Cerebellar nuclear complex (tissue), 1 donor: ENCODE data around the gene ZIK1.

Experiments
- DNase-seq, 2 experiments: peaks; one replicate each; lab custom pipeline; 2025; lab: John Stamatoyannopoulos, UW

Gene ZIK1

DNA sequence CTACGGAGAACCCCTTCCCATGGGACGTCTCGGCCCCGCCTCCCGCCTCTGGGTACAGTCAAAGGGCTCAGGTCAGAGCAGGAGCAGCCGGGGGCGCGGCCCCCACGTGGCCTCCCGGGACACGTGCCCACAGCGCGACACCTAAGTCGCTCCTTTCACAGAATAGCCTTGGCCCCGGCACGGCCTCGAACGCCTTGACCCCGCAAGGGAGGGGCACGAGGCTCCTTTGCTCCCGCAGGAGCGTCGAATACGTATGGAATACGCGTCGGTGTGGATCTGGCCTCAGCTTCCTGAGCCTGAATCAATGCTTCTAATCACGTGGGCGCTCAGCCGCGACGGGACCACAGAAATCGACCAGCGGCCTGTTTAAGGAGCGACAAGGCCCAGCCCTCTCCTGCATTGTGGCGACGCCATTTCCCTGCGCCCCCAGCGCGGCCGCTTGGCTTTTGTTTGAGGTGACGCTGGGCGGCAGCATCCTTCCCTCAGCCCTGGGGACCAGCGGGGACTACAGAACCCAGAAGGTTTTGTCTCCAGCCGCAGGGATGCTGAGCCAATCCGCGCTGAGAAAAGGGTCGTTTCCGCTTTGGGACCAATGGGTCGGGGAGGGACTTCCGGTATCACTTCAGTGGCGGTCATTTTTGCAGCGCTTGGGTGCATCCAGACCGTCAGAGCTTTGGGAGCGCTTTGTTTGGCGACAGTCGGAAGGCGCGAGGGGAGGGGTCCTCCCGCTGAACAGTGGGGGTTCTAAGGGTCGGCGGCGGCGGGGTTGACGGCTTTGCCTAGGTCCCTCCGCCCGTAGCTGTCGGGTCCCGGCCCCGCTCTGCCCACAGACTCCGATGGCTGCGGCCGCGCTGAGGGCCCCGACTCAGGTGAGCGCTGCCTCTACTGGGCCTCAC, at the start of gene ZIK1:
Gene ZIK1 (plus strand): TSS at position 625 of the 896 bp plus-strand sequence. CDS start 212 bp downstream, at position 837.
- DNase-seq: peak; percentile 72 to 84

DNA sequence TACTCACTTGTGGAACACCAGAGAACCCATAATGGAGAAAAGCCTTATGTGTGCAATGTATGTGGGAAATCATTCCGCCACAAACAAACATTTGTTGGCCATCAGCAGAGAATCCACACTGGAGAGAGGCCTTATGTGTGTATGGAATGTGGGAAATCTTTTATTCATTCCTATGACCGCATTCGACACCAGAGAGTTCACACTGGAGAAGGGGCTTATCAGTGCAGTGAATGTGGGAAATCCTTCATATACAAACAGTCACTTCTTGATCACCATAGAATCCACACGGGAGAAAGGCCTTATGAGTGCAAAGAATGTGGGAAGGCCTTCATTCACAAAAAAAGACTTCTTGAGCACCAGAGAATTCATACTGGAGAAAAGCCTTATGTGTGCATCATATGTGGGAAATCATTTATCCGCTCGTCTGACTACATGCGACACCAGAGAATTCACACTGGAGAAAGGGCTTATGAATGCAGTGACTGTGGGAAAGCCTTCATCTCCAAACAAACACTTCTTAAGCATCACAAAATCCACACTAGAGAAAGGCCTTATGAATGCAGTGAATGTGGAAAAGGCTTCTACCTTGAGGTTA, 45.9 kb upstream of the ZIK1 start:
- no peak for DNase-seq

DNA sequence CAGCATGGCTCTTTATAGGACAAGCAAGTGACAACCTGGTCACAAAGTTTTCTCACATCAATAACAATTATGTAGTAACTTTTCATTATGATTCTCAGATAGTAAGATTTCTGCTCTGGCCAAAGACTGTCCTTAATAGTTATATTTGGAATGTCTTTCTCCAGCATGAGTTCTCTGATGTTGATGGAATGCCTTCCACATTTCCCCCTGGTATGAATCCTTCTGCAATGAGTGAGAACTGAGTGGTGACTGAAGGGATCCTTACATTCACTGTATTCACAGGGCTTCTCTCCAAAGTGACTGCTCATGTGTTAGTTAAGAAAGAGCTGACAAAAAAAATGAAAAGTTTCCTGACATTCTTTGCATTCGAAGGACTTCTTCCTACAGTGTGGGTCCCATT, 37.4 kb upstream of the ZIK1 start:
- no peak for DNase-seq

DNA sequence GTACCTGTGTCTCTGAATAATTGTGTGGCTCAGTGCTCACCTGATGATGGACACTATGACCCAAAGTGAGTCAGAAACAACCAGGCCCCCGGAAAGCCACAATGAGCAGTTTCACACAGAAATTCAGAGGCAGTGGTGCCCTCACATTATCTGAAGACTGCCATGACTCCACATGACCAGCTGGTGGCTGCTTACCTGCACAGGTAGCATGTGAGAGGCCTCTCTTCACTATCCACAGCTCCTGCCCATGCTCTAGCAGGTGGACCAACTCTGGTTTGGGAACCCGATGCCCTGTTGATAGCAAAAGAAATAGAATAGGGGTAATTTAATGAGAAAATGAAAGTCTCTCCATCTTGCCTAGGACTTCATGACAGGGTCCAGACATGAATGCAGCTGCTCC, 31.5 kb upstream of the ZIK1 start:
- DNase-seq: no peak

DNA sequence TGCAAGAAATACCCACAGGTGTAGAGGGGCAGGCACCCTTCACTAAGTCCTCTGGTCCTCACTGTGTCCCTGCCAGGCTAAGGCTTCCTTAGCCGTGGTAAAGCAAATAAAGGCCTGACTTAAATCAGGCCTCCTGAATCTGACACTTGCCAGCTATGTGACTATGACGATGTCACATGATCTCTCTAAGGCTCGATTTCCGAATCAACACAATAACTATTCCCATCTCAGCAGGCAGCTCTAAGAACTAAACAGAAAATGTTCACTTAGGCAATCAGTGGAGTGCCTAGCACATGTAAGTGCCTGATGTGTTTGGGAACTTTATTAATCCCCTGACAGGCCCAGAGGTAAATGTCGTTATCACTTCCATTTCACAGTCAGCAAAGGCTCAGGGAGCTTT, 26.3 kb upstream of the ZIK1 start:
- no peak for DNase-seq

DNA sequence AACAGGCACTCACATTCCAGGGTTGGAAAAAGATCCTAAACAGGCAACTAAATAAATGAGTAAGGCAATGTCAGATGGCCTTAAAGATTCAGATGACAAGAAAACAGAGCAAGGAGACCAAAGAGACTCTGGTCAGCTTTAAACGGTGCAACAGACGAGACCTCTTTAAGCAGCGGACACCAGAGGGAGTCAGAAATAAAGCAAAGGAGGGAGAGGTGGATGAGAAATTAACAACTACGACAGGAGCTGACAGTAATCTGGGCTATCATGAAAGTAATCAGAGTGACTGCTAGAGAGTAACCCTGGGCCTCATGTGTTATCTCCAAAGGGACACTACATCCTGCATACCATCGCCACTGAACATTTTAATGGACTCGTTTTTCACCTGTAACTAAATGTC, 25.4 kb upstream of the ZIK1 start:
- no peak for DNase-seq

DNA sequence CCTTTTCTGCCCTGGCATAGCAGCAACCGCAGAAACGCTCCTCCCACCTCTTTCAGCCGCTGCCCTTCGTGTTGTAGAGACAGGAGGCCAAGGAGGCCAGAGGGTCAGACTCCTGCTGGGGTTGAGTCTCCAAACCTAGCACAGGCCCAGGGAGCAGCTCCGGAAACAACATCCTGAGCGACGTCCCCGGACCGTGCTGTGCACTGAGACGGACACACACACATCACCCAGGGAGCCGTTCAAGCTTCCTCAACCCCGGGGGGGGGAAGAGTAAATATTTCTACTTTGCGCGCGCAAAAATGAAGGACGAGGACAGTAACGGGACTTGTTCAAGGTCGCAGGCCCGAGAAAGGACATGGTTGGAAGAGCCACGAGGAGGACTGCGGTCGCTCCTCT, 24.9 kb upstream of the ZIK1 start:
- DNase-seq: no peak

DNA sequence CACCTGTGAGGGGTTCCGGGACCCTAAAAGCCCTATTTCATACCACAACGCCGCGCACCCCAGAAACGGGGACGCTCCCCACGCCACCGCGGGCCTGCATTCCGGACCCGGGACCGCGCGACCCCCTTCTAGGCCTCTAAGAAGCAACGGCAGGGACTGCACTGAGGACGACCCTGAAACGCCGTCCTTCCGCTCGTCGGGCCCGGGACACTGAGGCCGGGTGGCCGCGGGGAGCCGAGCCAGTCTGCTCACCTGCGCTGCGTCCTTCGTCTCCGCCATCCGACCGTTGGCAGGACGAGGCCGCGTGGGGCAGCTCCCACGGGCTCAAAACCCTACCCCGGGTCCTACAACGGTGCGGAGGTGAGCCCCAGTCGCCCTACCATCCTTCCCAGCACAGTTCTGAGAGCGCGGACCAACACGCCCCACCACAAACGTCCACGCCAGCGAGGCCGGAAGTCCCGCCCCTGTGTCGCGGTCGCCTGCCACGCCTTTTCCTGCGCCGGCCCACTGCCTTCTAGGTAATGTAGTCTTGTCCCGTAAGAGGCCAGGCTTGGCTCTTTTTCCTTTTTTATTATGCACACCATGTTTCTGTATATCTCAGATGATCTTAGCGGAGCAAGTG, 24.4 kb upstream of the ZIK1 start, which contains the start of gene ZNF550:
Gene ZNF550 (minus strand): TSS at position 460 of the 622 bp plus-strand sequence. CDS start 181 bp downstream, at position 279.
- DNase-seq: peak; percentile 28 to 88

DNA sequence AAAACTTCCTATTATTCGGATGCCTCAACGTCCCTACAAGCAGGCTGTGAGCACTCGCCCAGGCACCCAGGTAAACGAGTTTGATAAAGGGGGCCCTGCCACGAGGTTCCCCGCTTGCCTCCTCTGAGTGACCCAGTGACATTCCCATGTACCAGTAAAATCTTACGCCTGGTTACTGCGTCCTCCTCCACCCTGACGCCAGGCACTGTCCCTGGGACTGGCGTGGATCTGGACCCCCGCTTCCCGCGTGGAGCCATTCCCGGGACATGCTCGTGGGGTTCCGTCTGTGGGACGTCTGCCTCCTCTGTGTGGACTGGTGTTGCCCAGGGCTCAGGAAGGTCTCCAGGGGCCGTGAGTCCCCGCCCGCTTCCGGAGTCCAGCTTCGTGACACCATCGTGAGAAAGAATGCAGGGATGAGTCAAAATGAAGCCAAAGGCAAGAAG, 23.9 kb upstream of the ZIK1 start:
- no peak for DNase-seq

DNA sequence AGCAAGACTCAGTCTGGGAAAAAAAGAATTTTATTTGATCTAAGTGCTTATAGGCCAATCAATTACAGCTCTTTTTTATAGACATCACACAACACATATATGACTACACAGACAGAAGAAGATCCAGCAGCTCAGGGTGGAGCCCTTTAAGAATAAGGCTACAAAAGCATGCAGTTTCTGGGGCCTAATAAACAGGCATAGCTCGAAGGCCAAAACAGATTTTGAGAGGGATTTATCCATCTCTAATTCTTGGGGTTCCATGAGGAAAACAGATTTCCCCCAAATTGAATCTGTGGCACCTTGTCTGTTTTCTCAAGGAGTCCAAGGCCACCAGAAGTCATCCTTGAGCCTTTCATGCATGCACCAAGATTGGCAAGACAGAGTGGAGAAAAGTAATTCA, 20.4 kb upstream of the ZIK1 start:
- DNase-seq: no peak

DNA sequence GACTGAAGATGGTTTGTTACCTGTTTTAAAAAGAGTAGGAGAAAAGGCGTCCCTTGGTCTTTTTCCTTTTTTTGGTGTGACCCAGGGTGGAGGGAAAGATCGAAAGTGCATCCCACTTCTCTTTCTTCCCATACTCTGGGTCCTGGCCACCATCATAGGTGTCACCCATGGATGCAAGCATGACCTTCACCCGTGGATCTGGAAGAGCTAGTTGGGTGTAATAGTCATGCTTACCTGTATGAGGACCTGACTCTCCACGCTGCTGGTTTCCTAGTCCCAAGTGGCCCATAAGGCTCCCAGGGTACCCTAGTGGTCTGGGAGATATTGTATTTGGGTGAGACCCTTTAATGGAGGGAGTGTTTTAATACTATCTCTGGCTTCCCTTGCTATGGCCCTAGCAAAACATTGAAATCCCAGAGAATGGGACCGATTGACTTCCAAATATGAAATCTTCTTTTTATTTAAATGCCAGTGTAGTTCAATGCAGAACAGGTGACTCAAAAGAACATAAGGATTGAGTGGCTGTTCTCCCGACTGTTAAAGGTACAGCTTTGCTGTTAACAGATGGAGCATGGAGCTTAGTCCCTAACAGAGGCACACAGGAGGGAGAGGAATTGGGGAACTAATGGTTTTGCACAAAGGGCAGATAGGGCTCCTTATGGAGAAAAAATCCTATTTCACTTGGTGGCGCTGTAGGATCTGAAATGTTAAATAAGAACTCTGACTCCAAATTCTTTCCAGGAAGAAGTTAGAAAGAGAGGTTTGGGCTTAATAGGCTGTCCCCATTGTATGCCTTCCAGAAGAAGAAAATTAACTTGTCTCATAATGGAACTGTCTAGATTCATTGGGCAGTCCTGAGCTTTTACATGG, 17.3 kb upstream of the ZIK1 start:
- no peak for DNase-seq

DNA sequence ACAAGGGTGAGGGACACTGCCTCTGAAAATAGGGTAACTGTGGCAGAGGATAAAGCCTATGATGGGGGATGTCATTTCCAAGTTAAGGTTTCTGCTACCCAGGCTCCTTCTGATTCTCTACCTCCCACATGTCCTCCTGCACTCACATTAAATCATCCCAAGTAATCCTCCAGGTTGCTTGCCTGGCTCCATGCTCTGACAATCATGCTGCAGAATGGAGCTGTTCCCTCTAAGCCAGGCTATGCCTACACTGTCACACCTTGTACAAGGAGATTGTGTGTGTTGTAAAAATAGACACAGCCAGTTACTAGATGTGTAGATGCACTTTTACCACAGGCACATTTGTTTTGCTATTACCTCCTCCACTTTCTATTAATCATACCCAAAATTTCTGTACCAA, 13.2 kb upstream of the ZIK1 start:
- no peak for DNase-seq

DNA sequence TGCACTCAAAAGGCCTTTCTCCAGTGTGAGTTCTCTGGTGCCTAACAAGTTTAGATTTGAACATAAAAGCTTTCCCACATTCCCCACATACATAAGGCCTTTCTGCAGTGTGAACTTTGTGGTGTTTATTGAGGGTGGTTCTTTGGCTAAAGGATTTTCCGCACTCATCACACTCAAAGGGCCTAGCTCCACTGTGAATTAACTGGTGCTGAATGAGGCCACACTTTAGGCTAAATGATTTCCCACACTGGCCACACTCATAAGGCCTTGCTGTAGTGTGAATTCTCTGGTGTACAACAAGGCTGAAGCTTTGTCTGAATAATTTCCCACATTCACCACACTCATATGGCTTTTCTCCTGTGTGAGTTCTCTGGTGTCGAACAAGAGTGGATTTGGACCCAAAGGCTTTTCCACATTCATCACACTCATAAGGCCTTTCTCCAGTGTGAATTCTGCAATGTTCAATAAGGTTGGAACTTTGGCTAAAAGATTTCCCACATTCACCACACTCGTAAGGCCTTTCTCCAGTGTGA, 11.5 kb upstream of the ZIK1 start:
- DNase-seq: no peak

DNA sequence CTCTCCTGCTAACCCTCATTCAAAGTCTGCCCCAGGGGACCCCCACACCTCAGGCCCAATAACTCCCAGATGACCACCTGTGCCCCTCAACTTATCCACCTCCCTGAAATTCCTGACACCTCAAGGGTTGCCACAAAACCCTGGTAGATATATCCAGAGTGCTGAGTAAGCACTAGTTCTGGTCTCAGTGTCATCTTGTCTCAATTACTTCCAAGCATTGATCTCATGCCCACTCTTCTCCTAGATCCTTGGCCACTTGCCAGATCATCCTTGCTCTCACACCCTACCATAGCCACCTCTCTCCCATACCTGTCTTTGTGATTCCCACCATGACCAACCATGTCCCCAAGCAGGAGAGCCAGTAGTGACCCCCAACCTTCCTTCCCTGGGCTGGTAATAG, 7.3 kb upstream of the ZIK1 start:
- no peak for DNase-seq

DNA sequence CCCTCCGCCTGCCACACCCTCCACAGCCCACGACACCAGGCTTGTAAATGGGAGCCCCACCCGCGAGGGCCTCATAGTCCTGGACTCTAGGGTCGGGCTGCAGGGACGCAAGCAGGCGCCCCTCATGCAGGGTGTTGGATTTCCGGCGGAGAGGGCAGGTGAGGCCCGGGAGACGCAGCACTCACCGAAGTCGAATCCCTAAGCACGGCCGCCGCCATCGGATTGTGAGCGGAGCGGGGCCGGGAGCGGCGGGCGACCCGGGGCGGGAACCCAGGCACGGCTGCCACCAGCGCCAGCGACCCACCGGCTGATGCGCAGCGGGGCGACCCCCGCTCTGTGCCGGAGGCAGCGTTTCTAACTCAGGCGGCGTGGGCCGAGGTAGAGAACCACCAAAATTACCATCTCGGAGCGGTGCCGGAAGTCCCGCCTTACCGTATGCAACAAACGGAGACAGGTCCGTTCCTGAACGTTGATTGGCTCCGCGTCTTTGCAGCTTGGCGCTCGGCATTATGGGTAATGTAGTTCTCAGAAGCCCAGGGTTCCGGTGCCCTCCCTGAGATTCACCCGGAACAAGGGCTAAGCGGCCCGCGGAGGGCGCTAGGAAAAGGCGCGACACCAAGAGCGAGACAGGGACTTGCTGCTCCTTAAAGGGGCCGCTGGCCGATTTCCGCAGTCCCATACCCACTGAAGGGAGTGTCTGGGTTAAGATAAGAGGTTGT, 5.3 kb upstream of the ZIK1 start, which contains the start of gene ZNF416:
Gene ZNF416 (minus strand): TSS at position 425 of the 719 bp plus-strand sequence. CDS start 207 bp downstream, at position 218.
- DNase-seq: peak; percentile 92 to 95

DNA sequence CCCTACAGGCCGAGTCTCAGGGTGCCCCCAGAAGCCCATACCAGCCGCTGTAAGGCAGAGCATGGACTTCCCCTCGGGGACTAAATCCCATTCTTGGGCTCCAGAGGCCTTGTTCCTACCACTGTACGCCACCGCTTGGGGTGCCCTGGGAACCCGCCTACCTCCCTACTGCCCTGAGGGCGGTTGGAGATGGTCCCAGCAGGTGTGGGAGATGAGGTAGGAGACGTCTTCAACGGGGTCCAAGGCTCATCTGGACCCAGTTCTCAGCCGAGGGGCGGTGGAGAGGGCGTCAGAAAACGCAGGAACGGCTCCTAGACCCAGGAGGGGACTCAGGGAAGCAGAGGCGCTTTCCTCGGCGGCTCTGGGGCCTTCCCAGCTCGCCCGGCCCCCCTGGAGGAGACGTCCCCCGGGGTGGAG, 833 bp upstream of the ZIK1 start:
- no peak for DNase-seq

DNA sequence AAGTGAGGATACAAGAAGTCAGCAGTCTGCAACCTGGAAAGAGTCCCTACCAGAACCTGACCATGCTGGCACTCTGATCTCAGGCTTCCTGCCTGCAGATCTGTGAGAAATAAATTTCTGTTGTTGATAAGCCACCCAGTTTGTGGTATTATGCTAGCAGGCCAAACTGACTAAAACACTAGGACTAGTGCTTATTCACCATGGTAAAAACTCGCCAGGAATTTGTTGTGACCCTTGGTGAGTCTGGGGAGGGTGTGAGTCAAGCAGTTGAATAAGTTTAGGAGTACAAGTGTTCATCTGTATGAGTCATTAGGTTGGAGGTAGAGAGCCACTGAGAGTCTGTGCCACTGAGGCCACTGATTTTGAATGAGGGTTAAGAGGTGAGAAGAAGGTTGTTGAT, 3.6 kb downstream of the ZIK1 start:
- no peak for DNase-seq

DNA sequence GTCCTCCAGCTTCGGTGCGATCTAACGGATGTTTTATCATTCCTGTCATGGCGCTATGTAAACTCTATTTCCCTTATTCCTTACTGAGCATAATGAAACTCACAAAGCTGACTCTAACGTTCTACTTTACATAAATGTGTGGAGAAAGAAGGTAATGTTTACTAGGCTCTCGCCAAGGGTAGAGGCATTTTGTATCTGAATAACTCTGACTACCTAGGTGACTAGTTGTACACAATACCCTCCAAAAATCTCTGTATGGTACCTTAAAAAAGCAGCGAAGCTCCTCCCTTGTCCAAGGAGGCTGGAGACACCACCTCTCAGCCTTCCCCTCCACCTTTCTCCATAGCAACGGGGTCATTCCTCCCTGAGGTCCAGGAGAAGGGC, 15.4 kb downstream of the ZIK1 start:
- no peak for DNase-seq

DNA sequence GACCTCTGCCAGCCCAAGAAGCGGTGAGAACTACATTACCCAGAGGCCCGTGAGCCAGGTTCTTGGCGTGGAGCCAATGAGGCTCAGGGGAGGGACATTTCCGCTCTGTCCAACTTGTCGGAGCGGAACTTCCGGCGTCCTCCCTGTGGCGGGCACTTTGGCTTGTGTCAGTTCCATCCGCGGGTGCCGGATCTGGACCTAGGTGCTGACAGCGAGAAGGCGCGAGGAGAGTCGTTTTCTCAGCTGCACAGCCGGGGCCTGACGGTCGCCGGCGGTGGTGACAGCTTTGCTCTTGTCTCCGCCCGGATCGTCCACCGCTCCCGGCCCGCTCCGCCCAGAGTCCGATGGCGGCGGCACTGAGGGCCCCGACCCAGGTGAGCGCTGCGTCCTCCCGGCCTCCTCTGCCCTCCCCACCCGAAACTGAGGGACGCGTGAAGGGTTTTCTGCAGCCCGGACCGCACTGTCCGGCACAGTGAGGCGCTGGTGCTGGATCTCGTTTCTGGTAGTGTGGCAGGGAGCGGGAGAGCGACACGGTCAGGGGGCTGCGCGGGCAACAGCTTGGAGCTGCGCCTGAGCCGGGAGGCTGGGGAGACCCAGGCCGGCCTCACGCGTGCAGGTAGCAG, 15.9 kb downstream of the ZIK1 start, which contains the start of gene ZNF530:
Gene ZNF530 (plus strand): TSS at position 125 of the 623 bp plus-strand sequence. CDS start 4,461 bp downstream, outside the sequence.
- DNase-seq: peak; percentile 67 to 91

DNA sequence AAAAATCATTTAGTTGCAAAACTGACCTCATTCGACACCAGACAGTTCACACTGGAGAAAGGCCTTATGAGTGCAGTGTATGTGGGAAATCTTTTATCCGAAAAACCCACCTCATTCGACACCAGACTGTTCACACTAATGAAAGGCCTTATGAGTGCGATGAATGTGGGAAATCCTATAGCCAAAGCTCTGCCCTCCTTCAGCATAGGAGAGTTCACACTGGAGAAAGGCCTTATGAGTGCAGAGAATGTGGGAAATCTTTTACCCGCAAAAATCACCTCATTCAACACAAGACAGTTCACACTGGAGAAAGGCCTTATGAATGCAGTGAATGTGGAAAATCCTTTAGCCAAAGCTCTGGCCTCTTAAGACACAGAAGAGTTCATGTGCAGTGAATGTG, 23.0 kb downstream of the ZIK1 start:
- DNase-seq: no peak
